Liver (tissue), 9 donors: ENCODE measurements around the gene KRTAP6-2. TPM values are rescaled to one million over a fixed set of nuclear protein-coding genes. Genes with fewer than 3 reads are reported as not detected.

Experiments
- DNase-seq: peaks from one replicate; pipeline ENCODE4 v3.0.0-alpha.2; 2017; ENCODE audit warnings: low spot score
- H3K27ac ChIP-seq, 2 donors: one replicate each; pipeline ENCODE4 v1.7.0; 2013; ENCODE audit warnings: inconsistent platforms in 2 of 2, low read length in 2 of 2, control low read depth in 1 of 2, low read depth in 1 of 2, mild to moderate bottlenecking in 1 of 2
- H3K27me3 ChIP-seq, 4 donors: one replicate each; pipeline versions ENCODE4 v1.6.1 to v1.7.0; 2013; ENCODE audit warnings: low read length in 3 of 4, inconsistent platforms in 1 of 4, mild to moderate bottlenecking in 1 of 4, moderate library complexity in 1 of 4; ENCODE audit not compliant: control insufficient read depth in 4 of 4, insufficient read depth in 4 of 4
- H3K36me3 ChIP-seq, 4 donors: one replicate each; pipeline versions ENCODE4 v1.6.1 to v1.7.0; 2013; ENCODE audit warnings: low read length in 3 of 4, mild to moderate bottlenecking in 3 of 4, low read depth in 1 of 4, moderate library complexity in 1 of 4; ENCODE audit not compliant: control insufficient read depth in 4 of 4, insufficient read depth in 3 of 4
- H3K4me1 ChIP-seq, 4 donors: one replicate each; pipeline versions ENCODE4 v1.6.1 to v1.7.0; 2013; ENCODE audit warnings: low read length in 3 of 4, mild to moderate bottlenecking in 3 of 4, moderate library complexity in 1 of 4; ENCODE audit not compliant: control insufficient read depth in 4 of 4, insufficient read depth in 4 of 4
- H3K4me3 ChIP-seq, 3 donors: one replicate each; pipeline versions ENCODE4 v1.6.1 to v1.7.0; 2013; ENCODE audit warnings: low read length in 3 of 3, control low read depth in 1 of 3, low read depth in 1 of 3, mild to moderate bottlenecking in 1 of 3
- H3K9ac ChIP-seq, 2 donors: one replicate each; pipeline ENCODE4 v1.7.0; 2013; ENCODE audit warnings: low read length in 2 of 2, mild to moderate bottlenecking in 2 of 2, moderate library complexity in 2 of 2, control low read depth in 1 of 2, low read depth in 1 of 2
- H3K9me3 ChIP-seq, 4 donors: one replicate each; pipeline versions ENCODE4 v1.6.1 to v1.7.0; 2013; ENCODE audit warnings: low read length in 3 of 4; ENCODE audit not compliant: control insufficient read depth in 4 of 4
- EGR1 ChIP-seq, 2 donors: IDR thresholded peaks; 2 replicates each; pipeline ENCODE4 v1.6.1; 2016 to 2018; ENCODE audit warnings: antibody characterized with exemption in 2 of 2, low read depth in 2 of 2
- FOXA1 ChIP-seq: IDR thresholded peaks from 2 replicates; pipeline ENCODE4 v1.6.1; 2016; ENCODE audit warnings: antibody characterized with exemption
- FOXA2 ChIP-seq: IDR thresholded peaks from 2 replicates; pipeline ENCODE4 v1.6.1; 2016; ENCODE audit warnings: antibody characterized with exemption
- HNF4A ChIP-seq, 2 donors: conservative IDR thresholded peaks; 2 replicates each; pipeline ENCODE4 v1.6.1; 2016; ENCODE audit warnings: antibody characterized with exemption in 2 of 2, mild to moderate bottlenecking in 2 of 2
- HNF4G ChIP-seq: IDR thresholded peaks from 2 replicates; pipeline ENCODE4 v1.6.1; 2016; ENCODE audit warnings: antibody characterized with exemption
- JUND ChIP-seq, 2 donors: IDR thresholded peaks; 2 replicates each; pipeline ENCODE4 v1.6.1; 2016; ENCODE audit warnings: antibody characterized with exemption in 2 of 2
- NR2F2 ChIP-seq: IDR thresholded peaks from 2 replicates; pipeline ENCODE4 v1.6.1; 2016; ENCODE audit warnings: antibody characterized with exemption
- RAD21 ChIP-seq, 2 donors: IDR thresholded peaks; 2 replicates each; pipeline ENCODE4 v1.6.1; 2016; ENCODE audit warnings: antibody characterized with exemption in 2 of 2, mild to moderate bottlenecking in 2 of 2
- RXRA ChIP-seq, 2 donors: IDR thresholded peaks; 2 replicates each; pipeline ENCODE4 v1.6.1; 2017 to 2018; ENCODE audit warnings: antibody characterized with exemption in 2 of 2, mild to moderate bottlenecking in 1 of 2
- SP1 ChIP-seq: IDR thresholded peaks from 2 replicates; pipeline ENCODE4 v1.6.1; 2018; ENCODE audit warnings: antibody characterized with exemption, mild to moderate bottlenecking
- TAF1 ChIP-seq: conservative IDR thresholded peaks from 2 replicates; pipeline ENCODE4 v1.6.1; 2016; ENCODE audit warnings: antibody characterized with exemption, mild to moderate bottlenecking
- YY1 ChIP-seq: IDR thresholded peaks from 2 replicates; pipeline ENCODE4 v1.6.1; 2016; ENCODE audit warnings: antibody characterized with exemption, mild to moderate bottlenecking
- polyA plus RNA-seq, 2 donors: library from polyadenylated mRNA; stranded (reverse) in 1 of 2; unstranded in 1 of 2; fragments of 200-250 nt in 1 of 2; fragments of >200 nt in 1 of 2; fragmentation: Nextera tagmentation in 1 of 2; extraction: Ambion mirVana in 1 of 2; gene quantifications; one replicate each; pipeline versions ENCODE4 v1.2.1 to v1.2.3, GENCODE V29; 2013 to 2015
- total RNA-seq, 2 donors: library from RNA; depleted of rRNA; stranded (reverse); fragments of >200 nt; gene quantifications; one replicate each; pipeline ENCODE4 v1.2.3, GENCODE V29; 2014
- TF ChIP-seq, protein P1 (sequence below): IDR thresholded peaks from 2 replicates; pipeline ENCODE4 v1.6.1; 2016; ENCODE audit warnings: antibody characterized with exemption, mild to moderate bottlenecking
- TF ChIP-seq, protein P2 (sequence below): IDR thresholded peaks from 2 replicates; pipeline ENCODE4 v1.6.1; 2016; ENCODE audit warnings: antibody characterized with exemption
- TF ChIP-seq, protein P3 (sequence below): fragments of 150-350 bp; IDR thresholded peaks from 2 replicates; pipeline ENCODE4 v1.5.1; 2017; ENCODE audit warnings: improper control_type of control experiment, low read depth, low read length; ENCODE audit not compliant: missing input control
- donor health status: healthy.
- donor health status: healthy.
- donor health status: healthy.
- donor health status: healthy.
- donor health status: healthy.

Gene KRTAP6-2
- total and polyA plus RNA-seq, 4 donors = not detected

DNA sequence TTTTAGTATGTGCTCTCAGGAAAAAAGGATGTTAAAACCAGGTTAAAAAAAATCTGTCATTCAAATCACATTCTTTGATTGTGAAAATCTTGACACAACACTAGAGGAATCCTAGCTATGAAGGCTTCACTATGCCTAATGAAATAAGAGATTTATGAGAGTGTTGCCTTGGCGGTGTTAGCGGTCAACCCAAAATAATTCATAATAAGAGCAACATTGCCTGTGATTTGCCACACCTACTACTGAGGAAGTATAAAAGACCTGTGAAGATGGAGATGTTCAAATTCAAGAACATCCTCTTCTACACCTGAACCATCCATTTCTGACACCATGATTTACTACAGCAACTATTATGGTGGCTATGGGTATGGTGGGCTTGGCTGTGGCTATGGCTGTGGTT is 17.4 kb upstream of the KRTAP6-2 start, which contains the start of gene KRTAP20-1 (continued):
- TF ChIP-seq, protein P1, sequence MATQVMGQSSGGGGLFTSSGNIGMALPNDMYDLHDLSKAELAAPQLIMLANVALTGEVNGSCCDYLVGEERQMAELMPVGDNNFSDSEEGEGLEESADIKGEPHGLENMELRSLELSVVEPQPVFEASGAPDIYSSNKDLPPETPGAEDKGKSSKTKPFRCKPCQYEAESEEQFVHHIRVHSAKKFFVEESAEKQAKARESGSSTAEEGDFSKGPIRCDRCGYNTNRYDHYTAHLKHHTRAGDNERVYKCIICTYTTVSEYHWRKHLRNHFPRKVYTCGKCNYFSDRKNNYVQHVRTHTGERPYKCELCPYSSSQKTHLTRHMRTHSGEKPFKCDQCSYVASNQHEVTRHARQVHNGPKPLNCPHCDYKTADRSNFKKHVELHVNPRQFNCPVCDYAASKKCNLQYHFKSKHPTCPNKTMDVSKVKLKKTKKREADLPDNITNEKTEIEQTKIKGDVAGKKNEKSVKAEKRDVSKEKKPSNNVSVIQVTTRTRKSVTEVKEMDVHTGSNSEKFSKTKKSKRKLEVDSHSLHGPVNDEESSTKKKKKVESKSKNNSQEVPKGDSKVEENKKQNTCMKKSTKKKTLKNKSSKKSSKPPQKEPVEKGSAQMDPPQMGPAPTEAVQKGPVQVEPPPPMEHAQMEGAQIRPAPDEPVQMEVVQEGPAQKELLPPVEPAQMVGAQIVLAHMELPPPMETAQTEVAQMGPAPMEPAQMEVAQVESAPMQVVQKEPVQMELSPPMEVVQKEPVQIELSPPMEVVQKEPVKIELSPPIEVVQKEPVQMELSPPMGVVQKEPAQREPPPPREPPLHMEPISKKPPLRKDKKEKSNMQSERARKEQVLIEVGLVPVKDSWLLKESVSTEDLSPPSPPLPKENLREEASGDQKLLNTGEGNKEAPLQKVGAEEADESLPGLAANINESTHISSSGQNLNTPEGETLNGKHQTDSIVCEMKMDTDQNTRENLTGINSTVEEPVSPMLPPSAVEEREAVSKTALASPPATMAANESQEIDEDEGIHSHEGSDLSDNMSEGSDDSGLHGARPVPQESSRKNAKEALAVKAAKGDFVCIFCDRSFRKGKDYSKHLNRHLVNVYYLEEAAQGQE = no peak
- no peak for TF ChIP-seq RXRA (IDR thresholded peaks at IDR 0.05)
- no peak for TF ChIP-seq RAD21 (IDR thresholded peaks at IDR 0.05)
- no peak for TF ChIP-seq EGR1 (IDR thresholded peaks at IDR 0.05; ENCODE audit: low read depth in 2 of 2)
- TF ChIP-seq FOXA2 = no peak
- no peak for TF ChIP-seq YY1
- no peak for TF ChIP-seq SP1
- TF ChIP-seq FOXA1 = no peak
- TF ChIP-seq JUND (IDR thresholded peaks at IDR 0.05) = no peak

DNA sequence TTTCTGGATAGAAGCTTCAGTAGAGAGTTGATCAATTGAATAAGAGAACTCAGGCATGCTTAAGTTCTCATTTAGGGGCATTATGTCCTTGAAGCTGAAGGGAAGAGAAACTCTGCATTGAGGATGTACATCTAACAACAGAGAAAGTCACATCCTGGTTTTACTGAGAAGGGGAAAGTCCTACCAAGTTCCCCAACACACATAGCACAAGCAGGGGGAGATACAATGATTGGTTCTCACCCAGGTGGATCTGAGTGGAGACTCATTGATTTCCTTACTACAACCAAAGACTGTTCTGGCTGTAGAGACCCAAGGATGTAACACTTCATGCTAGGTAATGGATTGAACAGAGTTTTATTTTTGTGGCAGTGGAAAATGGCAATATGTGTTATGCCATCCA is 16.5 kb upstream of the KRTAP6-2 start:
- TF ChIP-seq NR2F2 (no peak), EGR1 (IDR thresholded peaks at IDR 0.05; ENCODE audit: low read depth in 2 of 2) (no peak), HNF4G (no peak), FOXA1 (no peak), SP1 (no peak), HNF4A (conservative IDR thresholded peaks at IDR 0.05) (no peak), YY1 (no peak), TAF1 (no peak)
- TF ChIP-seq, protein P2, sequence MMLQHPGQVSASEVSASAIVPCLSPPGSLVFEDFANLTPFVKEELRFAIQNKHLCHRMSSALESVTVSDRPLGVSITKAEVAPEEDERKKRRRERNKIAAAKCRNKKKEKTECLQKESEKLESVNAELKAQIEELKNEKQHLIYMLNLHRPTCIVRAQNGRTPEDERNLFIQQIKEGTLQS = no peak
- TF ChIP-seq, protein P3, sequence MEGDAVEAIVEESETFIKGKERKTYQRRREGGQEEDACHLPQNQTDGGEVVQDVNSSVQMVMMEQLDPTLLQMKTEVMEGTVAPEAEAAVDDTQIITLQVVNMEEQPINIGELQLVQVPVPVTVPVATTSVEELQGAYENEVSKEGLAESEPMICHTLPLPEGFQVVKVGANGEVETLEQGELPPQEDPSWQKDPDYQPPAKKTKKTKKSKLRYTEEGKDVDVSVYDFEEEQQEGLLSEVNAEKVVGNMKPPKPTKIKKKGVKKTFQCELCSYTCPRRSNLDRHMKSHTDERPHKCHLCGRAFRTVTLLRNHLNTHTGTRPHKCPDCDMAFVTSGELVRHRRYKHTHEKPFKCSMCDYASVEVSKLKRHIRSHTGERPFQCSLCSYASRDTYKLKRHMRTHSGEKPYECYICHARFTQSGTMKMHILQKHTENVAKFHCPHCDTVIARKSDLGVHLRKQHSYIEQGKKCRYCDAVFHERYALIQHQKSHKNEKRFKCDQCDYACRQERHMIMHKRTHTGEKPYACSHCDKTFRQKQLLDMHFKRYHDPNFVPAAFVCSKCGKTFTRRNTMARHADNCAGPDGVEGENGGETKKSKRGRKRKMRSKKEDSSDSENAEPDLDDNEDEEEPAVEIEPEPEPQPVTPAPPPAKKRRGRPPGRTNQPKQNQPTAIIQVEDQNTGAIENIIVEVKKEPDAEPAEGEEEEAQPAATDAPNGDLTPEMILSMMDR = no peak
- TF ChIP-seq, protein P1 = no peak
- no peak overlapping the region for H3K9ac ChIP-seq

More for the DNA sequence above, 16.5 kb upstream of the KRTAP6-2 start:
- DNase-seq = no peak
- Histone ChIP-seq H3K4me3 (no peak overlapping the region), H3K27me3 (no peaks in the 10 kb centered on the region), H3K27ac (no peak overlapping the region), H3K4me1 (no peaks in the 10 kb centered on the region), H3K9me3 (no peaks in the 10 kb centered on the region), H3K36me3 (no peaks in the 10 kb centered on the region)
